Astrocyte of the spinal cord (primary cell): ENCODE measurements around the gene TOB2.

Experiments used
- DNase-seq: peaks from one replicate; pipeline ENCODE4 v3.0.0; 2011; ENCODE audit warnings: low read depth, low spot score
- H3K4me3 ChIP-seq: 2 replicates; pipeline ENCODE4 v1.5.1; 2011; ENCODE audit warnings: low read depth, mild to moderate bottlenecking, low read length, moderate library complexity
- in situ Hi-C: cut with HindIII; loops from 2 replicates; pipeline ENCODE4 v1.10.0; 2017; ENCODE audit warnings: low sequenced_read_pairs
- TF ChIP-seq, protein P1 (sequence below): IDR thresholded peaks from 2 replicates; pipeline ENCODE4 v1.5.1; 2012; ENCODE audit warnings: low read depth, mild to moderate bottlenecking, low read length, inconsistent platforms

The TOB2 gene

DNA sequence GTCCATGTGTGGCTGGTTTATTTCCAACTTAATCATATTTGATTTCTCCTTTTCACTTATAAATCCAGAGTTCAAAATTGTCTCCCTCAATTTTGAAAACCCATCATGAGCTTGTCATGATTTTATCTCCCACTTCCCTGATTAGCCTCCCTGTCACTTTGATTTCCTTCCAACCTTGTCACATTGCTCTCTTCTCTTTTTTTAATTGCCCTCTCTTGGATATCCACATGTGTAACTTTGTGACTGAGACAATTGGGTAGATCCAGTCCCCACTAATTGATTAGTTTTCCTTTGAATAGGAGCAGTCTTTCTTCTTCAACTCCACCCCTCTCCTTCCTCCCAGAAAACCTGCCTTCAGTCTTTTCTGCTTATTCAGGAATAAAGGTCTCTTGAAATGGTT is 62.5 kb downstream of the TOB2 start:
- no peak for DNase-seq
- in situ Hi-C loops: no loop called here
- H3K4me3 ChIP-seq: no peak overlapping the region
- TF ChIP-seq, protein P1, sequence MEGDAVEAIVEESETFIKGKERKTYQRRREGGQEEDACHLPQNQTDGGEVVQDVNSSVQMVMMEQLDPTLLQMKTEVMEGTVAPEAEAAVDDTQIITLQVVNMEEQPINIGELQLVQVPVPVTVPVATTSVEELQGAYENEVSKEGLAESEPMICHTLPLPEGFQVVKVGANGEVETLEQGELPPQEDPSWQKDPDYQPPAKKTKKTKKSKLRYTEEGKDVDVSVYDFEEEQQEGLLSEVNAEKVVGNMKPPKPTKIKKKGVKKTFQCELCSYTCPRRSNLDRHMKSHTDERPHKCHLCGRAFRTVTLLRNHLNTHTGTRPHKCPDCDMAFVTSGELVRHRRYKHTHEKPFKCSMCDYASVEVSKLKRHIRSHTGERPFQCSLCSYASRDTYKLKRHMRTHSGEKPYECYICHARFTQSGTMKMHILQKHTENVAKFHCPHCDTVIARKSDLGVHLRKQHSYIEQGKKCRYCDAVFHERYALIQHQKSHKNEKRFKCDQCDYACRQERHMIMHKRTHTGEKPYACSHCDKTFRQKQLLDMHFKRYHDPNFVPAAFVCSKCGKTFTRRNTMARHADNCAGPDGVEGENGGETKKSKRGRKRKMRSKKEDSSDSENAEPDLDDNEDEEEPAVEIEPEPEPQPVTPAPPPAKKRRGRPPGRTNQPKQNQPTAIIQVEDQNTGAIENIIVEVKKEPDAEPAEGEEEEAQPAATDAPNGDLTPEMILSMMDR: no peak
